HCT116 (cell line): ENCODE results near the gene GSDMA. TPM values are rescaled to one million over a fixed set of nuclear protein-coding genes. Genes with fewer than 3 reads are reported as not detected.

ENCODE experiments used
- ATAC-seq: fragments of 200-7000 bp; cut with Tn5 transposase; 2 replicates; pipeline ENCODE4 v1.9.1; 2020; ENCODE audit warnings: mild to moderate bottlenecking, moderate library complexity
- BruUV-seq: library from RNA; stranded (reverse); fragments of 400-500 nt; replicated peaks from 2 replicates; lab custom pipeline; 2021; lab: Mats Ljungman, UMichigan
- CTCF ChIA-PET: fragments of 300-600 bp; sonication (Branson Sonifier 250); formaldehyde crosslinking; loops from one replicate; lab custom pipeline; 2021; ENCODE audit warnings: antibody characterized with exemption; lab: Charles Lee
- POLR2A ChIA-PET: fragments of 300-600, 350-600 bp; sonication (Branson Sonifier 250); formaldehyde crosslinking; loops from one replicate; lab custom pipeline; 2021; ENCODE audit warnings: antibody characterized with exemption; lab: Charles Lee
- RAD21 ChIA-PET, 2 experiments: fragments of 300-600 bp; sonication (Branson Sonifier 250); formaldehyde crosslinking; loops; one replicate each; lab custom pipeline; 2023; ENCODE audit warnings: low total read pairs in 2 of 2; ENCODE audit not compliant: uncharacterized antibody in 2 of 2, unreplicated experiment in 2 of 2, low non-redundant PET in 1 of 2; lab: Charles Lee
- DNase-seq: peaks from one replicate; pipeline ENCODE4 v3.0.0-alpha.2; 2010; ENCODE audit warnings: low read depth, low spot score
- H2AFZ ChIP-seq: fragments of 200-600 bp; shearing (Covaris generic), sonication (generic); 2 replicates; pipeline ENCODE4 v1.6.1; 2017; ENCODE audit warnings: low read depth, mixed run types, mixed read lengths, antibody characterized with exemption, low read length; ENCODE audit not compliant: poor library complexity, severe bottlenecking
- H3K27ac ChIP-seq: 2 replicates; pipeline ENCODE4 v1.5.1; 2012; ENCODE audit warnings: low read depth, low read length
- H3K27me3 ChIP-seq: fragments of 200-600 bp; sonication (generic); 2 replicates; pipeline ENCODE4 v1.6.1; 2016; ENCODE audit warnings: mixed run types, low read length, mixed read lengths; ENCODE audit not compliant: insufficient read depth
- H3K36me3 ChIP-seq, 2 experiments: fragments of 200-500 bp in 1 of 2; fragments of 200-600 bp in 1 of 2; sonication (Bioruptor generic) in 1 of 2; sonication (generic) in 1 of 2; 2 replicates each; pipeline versions ENCODE4 v1.5.1 to v1.6.1; 2014 to 2016; ENCODE audit warnings: low read length in 2 of 2, inconsistent platforms in 1 of 2, mixed read lengths in 1 of 2, mixed run types in 1 of 2; ENCODE audit not compliant: insufficient read depth in 2 of 2, control insufficient read depth in 1 of 2
- H3K4me1 ChIP-seq, 2 experiments: fragments of 200-600 bp in 1 of 2; sonication (generic) in 1 of 2; 2 replicates each; pipeline versions ENCODE4 v1.5.1 to v1.6.1; 2012 to 2017; ENCODE audit warnings: low read length in 2 of 2, inconsistent platforms in 1 of 2, mild to moderate bottlenecking in 1 of 2, mixed read lengths in 1 of 2, mixed run types in 1 of 2, moderate library complexity in 1 of 2; ENCODE audit not compliant: insufficient read depth in 2 of 2, control insufficient read depth in 1 of 2
- H3K4me2 ChIP-seq: fragments of 200-600 bp; sonication (generic); 2 replicates; pipeline ENCODE4 v1.6.1; 2017; ENCODE audit warnings: mixed run types, low read length, mixed read lengths
- H3K4me3 ChIP-seq, 2 experiments: fragments of 200-600 bp in 1 of 2; sonication (generic) in 1 of 2; replicated peaks in 1 of 2; 2 replicates each; pipeline ENCODE4 v1.5.1; 2011 to 2016; ENCODE audit warnings: low read length in 2 of 2, control low read depth in 1 of 2, low read depth in 1 of 2, mild to moderate bottlenecking in 1 of 2, mixed read lengths in 1 of 2, mixed run types in 1 of 2
- H3K79me2 ChIP-seq: fragments of 200-600 bp; sonication (generic); 2 replicates; pipeline ENCODE4 v1.6.1; 2017; ENCODE audit warnings: mild to moderate bottlenecking, mixed run types, low read length, moderate library complexity, mixed read lengths; ENCODE audit not compliant: insufficient read depth
- H3K9ac ChIP-seq: fragments of 200-600 bp; sonication (generic); 2 replicates; pipeline ENCODE4 v1.6.1; 2016; ENCODE audit warnings: low read length, mixed read lengths
- H3K9me2 ChIP-seq: fragments of 200-600 bp; sonication (generic), shearing (Covaris generic); 2 replicates; pipeline ENCODE4 v1.6.1; 2017; ENCODE audit warnings: mixed run types, mild to moderate bottlenecking, moderate library complexity; ENCODE audit not compliant: insufficient read depth
- H3K9me3 ChIP-seq, 2 experiments: fragments of 200-500 bp in 1 of 2; fragments of 200-600 bp in 1 of 2; sonication (Bioruptor generic) in 1 of 2; sonication (generic) in 1 of 2; 2 replicates each; pipeline ENCODE4 v1.6.1; 2014 to 2017; ENCODE audit warnings: low read length in 2 of 2, mixed read lengths in 2 of 2, inconsistent platforms in 1 of 2, low read depth in 1 of 2, mild to moderate bottlenecking in 1 of 2, mixed run types in 1 of 2, moderate library complexity in 1 of 2; ENCODE audit not compliant: control insufficient read depth in 1 of 2, insufficient read depth in 1 of 2
- H4K20me1 ChIP-seq: fragments of 200-600 bp; sonication (generic), shearing (Covaris generic); 2 replicates; pipeline ENCODE4 v1.6.1; 2017; ENCODE audit warnings: mixed run types, mild to moderate bottlenecking, moderate library complexity; ENCODE audit not compliant: insufficient read depth
- FOSL1 ChIP-seq: IDR thresholded peaks from 2 replicates; pipeline ENCODE4 v1.6.1; 2012; ENCODE audit warnings: low read depth
- JUND ChIP-seq: IDR thresholded peaks from 2 replicates; pipeline ENCODE4 v1.6.1; 2012
- POLR2A ChIP-seq: IDR thresholded peaks from 2 replicates; pipeline ENCODE4 v1.7.0; 2011; ENCODE audit warnings: borderline replicate concordance; ENCODE audit not compliant: insufficient read depth, insufficient read length; ENCODE audit errors: extremely low read depth
- REST ChIP-seq: IDR thresholded peaks from 2 replicates; pipeline ENCODE4 v1.6.1; 2012; ENCODE audit warnings: low read depth
- TCF7L2 ChIP-seq: IDR thresholded peaks from 2 replicates; pipeline ENCODE4 v1.7.0; 2011; ENCODE audit warnings: borderline replicate concordance, inconsistent platforms; ENCODE audit not compliant: insufficient read depth, insufficient read length; ENCODE audit errors: extremely low read depth
- ZBTB33 ChIP-seq: IDR thresholded peaks from 2 replicates; pipeline ENCODE4 v1.6.1; 2011; ENCODE audit warnings: mild to moderate bottlenecking, low read length, moderate library complexity; ENCODE audit not compliant: insufficient replicate concordance; ENCODE audit errors: extremely low read depth
- ZFX ChIP-seq: fragments of 450-650 bp; IDR thresholded peaks from 2 replicates; pipeline ENCODE4 v1.6.1; 2017
- intact Hi-C: fragments of 100-400 bp; cut with micrococcal nuclease; formaldehyde crosslinking; loops from 2 replicates; pipeline ENCODE4 v1.10.0; 2022
- total RNA-seq: library from RNA; stranded (reverse); gene quantifications from one replicate; pipeline ENCODE4 v1.2.1, GENCODE V29; 2021; ENCODE audit not compliant: unreplicated experiment

The GSDMA gene
- total RNA-seq, 1 experiment from 2014 or later = not detected

GRCh38 chr17:39938140-39938869, 24.5 kb upstream of the GSDMA start:
- no peaks in the 10 kb centered on the region for H3K9me2 ChIP-seq
- peaks cover 11 to 16% of the 10 kb centered on the region in 2 experiments for H3K4me1 ChIP-seq
- BruUV-seq = no TSS peak
- no peaks in the 10 kb centered on the region for H3K79me2 ChIP-seq
- H3K36me3 ChIP-seq = no peaks in the 10 kb centered on the region
- H3K9ac ChIP-seq = no peak overlapping the region
- H3K27me3 ChIP-seq = no peaks in the 10 kb centered on the region
- no peak overlapping the region for H3K4me2 ChIP-seq
- no peak overlapping the region for H2AFZ ChIP-seq
- ChIA-PET RAD21 (no interaction called here), CTCF (interaction anchor here (1.5 to 1.8 kb wide), 2 partner anchors 17 to 20 kb away, joined by 3 to 4 read pairs; no protein-coding TSS in a partner anchor), POLR2A (no interaction called here)
- H3K27ac ChIP-seq = no peak overlapping the region
- DNase-seq (no peak), ATAC-seq (no peak)
- H4K20me1 ChIP-seq = no peaks in the 10 kb centered on the region
- no peak for TF ChIP-seq JUND
- TF ChIP-seq POLR2A = no peak
- no peak for TF ChIP-seq FOSL1
- no peak for TF ChIP-seq ZFX
- no peak for TF ChIP-seq TCF7L2
- TF ChIP-seq ZBTB33 = no peak
- no peak for TF ChIP-seq REST
- no peaks in the 10 kb centered on the region for H3K9me3 ChIP-seq
- intact Hi-C loops = no loop called here
- H3K4me3 ChIP-seq = no peak overlapping the region
